ENCODE data around the gene AGBL3. TPM values are rescaled to one million over a fixed set of nuclear protein-coding genes. Genes with fewer than 3 reads are reported as not detected.
"Not testable (repeated sequence)": the region's sequence is repeated elsewhere in the genome, so short reads cannot be mapped to it uniquely, and the experiment has no call there.

AGBL3 gene
- total RNA-seq, 1 experiment from 2014 or later: 3.5 TPM

DNA sequence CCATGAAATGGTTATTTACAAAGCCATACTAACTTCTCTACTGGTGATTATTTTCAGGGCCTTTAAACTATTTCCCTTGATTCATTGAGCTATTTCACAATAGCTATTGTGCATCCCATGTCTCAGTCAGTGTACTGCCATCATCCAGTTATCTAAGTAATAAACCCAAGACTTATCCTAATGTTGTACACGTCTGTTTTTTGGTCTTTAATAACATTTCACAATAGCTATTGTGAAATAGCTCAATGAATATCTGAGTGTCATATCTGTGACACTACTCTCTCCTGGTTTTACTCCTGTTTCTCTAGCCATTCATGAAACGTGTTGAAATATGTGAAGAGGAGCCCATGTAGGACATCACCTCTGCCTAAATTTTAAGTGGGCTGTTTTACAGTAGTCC is 125.1 kb downstream of the AGBL3 start:
- H4K20me1 ChIP-seq (ENCODE audit: insufficient read depth, low read depth, low read length): no peaks in the 10 kb centered on the region

GRCh38 chr7:135114622-135115021 is 128.3 kb downstream of the AGBL3 start:
- no peak overlapping the region for H3K4me3 ChIP-seq (ENCODE audit: low read length)
- no peak overlapping the region for H3K4me2 ChIP-seq (ENCODE audit: low read depth, low read length, poor library complexity, severe bottlenecking)
- H2AFZ ChIP-seq (ENCODE audit: low read length): no peak overlapping the region
- DNase-seq: no peak
- H4K20me1 ChIP-seq (ENCODE audit: insufficient read depth, low read depth, low read length): no peaks in the 10 kb centered on the region
- no peak overlapping the region for H3K27ac ChIP-seq (ENCODE audit: low read length)
- H3K9ac ChIP-seq (ENCODE audit: low read length): no peak overlapping the region
- no peaks in the 10 kb centered on the region for H3K79me2 ChIP-seq (ENCODE audit: low read length)
- H3K27me3 ChIP-seq (ENCODE audit: low read length): no peaks in the 10 kb centered on the region
- no peaks in the 10 kb centered on the region for H3K4me1 ChIP-seq (ENCODE audit: low read length)
- H3K9me2 ChIP-seq (replicated peaks; ENCODE audit: insufficient read depth, low read length): no peaks in the 10 kb centered on the region
- no peaks in the 10 kb centered on the region for H3K9me3 ChIP-seq (ENCODE audit: low read length)
- H3K36me3 ChIP-seq (ENCODE audit: insufficient read depth, low read length): no peaks in the 10 kb centered on the region

More for the DNA sequence above, 125.1 kb downstream of the AGBL3 start:
- no peaks in the 10 kb centered on the region for H3K36me3 ChIP-seq (ENCODE audit: insufficient read depth, low read length)
- H3K79me2 ChIP-seq (ENCODE audit: low read length): no peaks in the 10 kb centered on the region
- H2AFZ ChIP-seq (ENCODE audit: low read length): no peak overlapping the region
- no peak for DNase-seq
- H3K27me3 ChIP-seq (ENCODE audit: low read length): no peaks in the 10 kb centered on the region
- H3K9me3 ChIP-seq (ENCODE audit: low read length): no peaks in the 10 kb centered on the region
- no peak overlapping the region for H3K9ac ChIP-seq (ENCODE audit: low read length)
- H3K4me1 ChIP-seq (ENCODE audit: low read length): no peaks in the 10 kb centered on the region
- no peak overlapping the region for H3K27ac ChIP-seq (ENCODE audit: low read length)
- no peak overlapping the region for H3K4me2 ChIP-seq (ENCODE audit: low read depth, low read length, poor library complexity, severe bottlenecking)
- H3K4me3 ChIP-seq (ENCODE audit: low read length): no peak overlapping the region
- no peaks in the 10 kb centered on the region for H3K9me2 ChIP-seq (replicated peaks; ENCODE audit: insufficient read depth, low read length)

DNA sequence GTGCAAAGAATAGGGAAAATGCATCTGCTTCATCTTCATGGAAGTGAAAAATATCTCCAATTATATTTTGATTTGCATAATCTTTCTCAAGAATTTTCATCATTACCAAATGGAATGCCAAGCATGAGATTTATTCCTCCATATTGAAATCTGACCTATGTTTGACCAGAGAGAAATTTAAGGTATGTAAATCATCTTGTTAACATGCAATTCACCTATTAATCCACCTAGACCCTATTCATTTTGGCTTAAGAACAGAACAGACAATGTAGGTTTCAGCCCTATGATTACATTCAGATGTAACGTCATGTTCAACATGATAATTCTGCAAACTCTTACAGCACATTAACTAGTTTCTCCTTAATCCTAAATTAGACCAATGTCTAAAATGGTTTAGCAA is 130.8 kb downstream of the AGBL3 start:
- no peaks in the 10 kb centered on the region for H3K36me3 ChIP-seq (ENCODE audit: insufficient read depth, low read length)
- H3K9ac ChIP-seq (ENCODE audit: low read length): no peak overlapping the region
- H4K20me1 ChIP-seq (ENCODE audit: insufficient read depth, low read depth, low read length): no peaks in the 10 kb centered on the region
- H3K79me2 ChIP-seq (ENCODE audit: low read length): no peaks in the 10 kb centered on the region
- no peak overlapping the region for H3K4me2 ChIP-seq (ENCODE audit: low read depth, low read length, poor library complexity, severe bottlenecking)
- H3K27me3 ChIP-seq (ENCODE audit: low read length): no peaks in the 10 kb centered on the region
- no peaks in the 10 kb centered on the region for H3K9me2 ChIP-seq (replicated peaks; ENCODE audit: insufficient read depth, low read length)
- no peak overlapping the region for H3K27ac ChIP-seq (ENCODE audit: low read length)
- H3K9me3 ChIP-seq (ENCODE audit: low read length): no peaks in the 10 kb centered on the region
- no peak for DNase-seq
- H3K4me1 ChIP-seq (ENCODE audit: low read length): no peaks in the 10 kb centered on the region
- no peak overlapping the region for H2AFZ ChIP-seq (ENCODE audit: low read length)
- no peak overlapping the region for H3K4me3 ChIP-seq (ENCODE audit: low read length)

DNA sequence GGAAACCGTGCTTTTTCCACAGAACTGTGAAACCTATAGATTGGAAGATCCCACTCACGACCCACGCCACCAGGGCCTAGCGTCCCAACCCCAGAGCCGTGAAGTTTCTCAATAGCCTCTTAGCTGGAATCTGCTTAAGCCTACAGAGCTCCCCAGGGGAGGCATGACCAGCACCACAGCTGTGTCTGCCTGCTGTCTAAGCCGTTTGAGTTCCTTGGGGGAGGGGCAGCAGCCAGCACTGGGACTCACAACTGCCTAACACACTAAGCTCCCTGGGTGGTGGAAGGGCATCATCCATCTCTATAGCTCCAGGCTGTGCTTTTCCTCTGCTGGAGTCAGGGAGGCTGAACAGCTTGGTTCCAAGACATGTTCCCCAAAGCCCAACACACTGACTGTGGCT is 135.6 kb downstream of the AGBL3 start:
- Histone ChIP-seq H3K4me3 (ENCODE audit: low read length) (no peak overlapping the region), H3K9ac (ENCODE audit: low read length) (no peak overlapping the region), H3K79me2 (ENCODE audit: low read length) (no peaks in the 10 kb centered on the region), H3K9me3 (ENCODE audit: low read length) (no peaks in the 10 kb centered on the region), H3K4me2 (ENCODE audit: low read depth, low read length, poor library complexity, severe bottlenecking) (no peak overlapping the region), H3K9me2 (replicated peaks; ENCODE audit: insufficient read depth, low read length) (no peaks in the 10 kb centered on the region), H2AFZ (ENCODE audit: low read length) (no peak overlapping the region), H3K27ac (ENCODE audit: low read length) (no peak overlapping the region), H3K36me3 (ENCODE audit: insufficient read depth, low read length) (no peaks in the 10 kb centered on the region), H4K20me1 (ENCODE audit: insufficient read depth, low read depth, low read length) (no peaks in the 10 kb centered on the region), H3K27me3 (ENCODE audit: low read length) (no peaks in the 10 kb centered on the region), H3K4me1 (ENCODE audit: low read length) (no peaks in the 10 kb centered on the region)
- no peak for DNase-seq

DNA sequence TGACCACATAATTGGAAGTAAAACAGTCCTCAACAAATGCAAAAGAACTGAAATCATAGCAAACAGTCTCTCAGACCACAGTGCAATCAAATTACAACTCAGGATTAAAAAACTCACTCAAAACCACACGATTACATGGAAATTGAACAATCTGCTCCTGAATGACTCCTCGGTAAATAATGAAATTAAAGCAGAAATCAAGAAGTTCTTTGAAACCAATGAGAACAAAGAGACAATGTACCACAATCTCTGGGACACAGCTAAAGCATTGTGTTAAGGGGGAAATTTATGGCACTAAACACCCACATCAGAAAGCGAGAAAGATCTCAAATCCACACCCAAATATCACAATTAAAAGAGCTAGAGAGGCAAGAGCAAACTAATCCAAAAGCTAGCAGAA is 138.3 kb downstream of the AGBL3 start:
- H3K9ac ChIP-seq (ENCODE audit: low read length); H3K4me3 ChIP-seq (ENCODE audit: low read length); H3K4me1 ChIP-seq (ENCODE audit: low read length); H3K9me2 ChIP-seq (replicated peaks; ENCODE audit: insufficient read depth, low read length); H3K36me3 ChIP-seq (ENCODE audit: insufficient read depth, low read length); H3K9me3 ChIP-seq (ENCODE audit: low read length); H4K20me1 ChIP-seq (ENCODE audit: insufficient read depth, low read depth, low read length); DNase-seq; H3K27ac ChIP-seq (ENCODE audit: low read length); H3K79me2 ChIP-seq (ENCODE audit: low read length); H2AFZ ChIP-seq (ENCODE audit: low read length); H3K4me2 ChIP-seq (ENCODE audit: low read depth, low read length, poor library complexity, severe bottlenecking); H3K27me3 ChIP-seq (ENCODE audit: low read length): not testable (repeated sequence)

GRCh38 chr7:135128931-135129330 is 142.6 kb downstream of the AGBL3 start:
- no peaks in the 10 kb centered on the region for H3K79me2 ChIP-seq (ENCODE audit: low read length)
- no peak for DNase-seq
- no peaks in the 10 kb centered on the region for H3K9me2 ChIP-seq (replicated peaks; ENCODE audit: insufficient read depth, low read length)
- H3K36me3 ChIP-seq (ENCODE audit: insufficient read depth, low read length): no peaks in the 10 kb centered on the region
- no peak overlapping the region for H3K27ac ChIP-seq (ENCODE audit: low read length)
- no peak overlapping the region for H3K4me3 ChIP-seq (ENCODE audit: low read length)
- H4K20me1 ChIP-seq (ENCODE audit: insufficient read depth, low read depth, low read length): no peaks in the 10 kb centered on the region
- H3K4me1 ChIP-seq (ENCODE audit: low read length): no peaks in the 10 kb centered on the region
- H3K27me3 ChIP-seq (ENCODE audit: low read length): no peaks in the 10 kb centered on the region
- H3K9me3 ChIP-seq (ENCODE audit: low read length): peaks cover 4% of the 10 kb centered on the region; the same call in 1 of the 2 replicates
- H3K9ac ChIP-seq (ENCODE audit: low read length): no peak overlapping the region
- H3K4me2 ChIP-seq (ENCODE audit: low read depth, low read length, poor library complexity, severe bottlenecking): no peak overlapping the region
- H2AFZ ChIP-seq (ENCODE audit: low read length): no peak overlapping the region

DNA sequence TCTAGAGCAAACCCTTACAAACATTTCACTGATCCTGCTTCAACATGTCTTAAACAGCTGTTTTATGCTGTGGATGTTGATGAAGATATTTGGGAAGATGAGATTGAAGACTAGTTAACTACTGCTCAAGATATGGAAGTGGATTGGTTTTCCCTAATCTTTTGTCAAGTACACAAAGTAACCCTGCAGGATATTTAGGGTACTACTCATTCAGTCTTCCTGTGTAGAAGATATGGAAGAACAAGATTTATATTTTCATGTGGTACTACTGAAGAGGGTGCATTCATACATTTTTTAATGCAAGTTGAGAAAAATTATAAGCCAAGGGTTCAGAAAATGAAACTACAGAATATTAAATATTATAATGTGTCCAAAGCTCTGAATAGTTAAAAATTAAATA is 143.3 kb downstream of the AGBL3 start:
- H3K4me1 ChIP-seq (ENCODE audit: low read length): no peaks in the 10 kb centered on the region
- H3K27me3 ChIP-seq (ENCODE audit: low read length): no peaks in the 10 kb centered on the region
- H3K4me3 ChIP-seq (ENCODE audit: low read length): no peak overlapping the region
- H3K9me2 ChIP-seq (replicated peaks; ENCODE audit: insufficient read depth, low read length): no peaks in the 10 kb centered on the region
- no peak for DNase-seq
- H3K79me2 ChIP-seq (ENCODE audit: low read length): no peaks in the 10 kb centered on the region
- H3K9me3 ChIP-seq (ENCODE audit: low read length): peaks cover 4% of the 10 kb centered on the region; the same call in 1 of the 2 replicates
- no peak overlapping the region for H2AFZ ChIP-seq (ENCODE audit: low read length)
- H3K27ac ChIP-seq (ENCODE audit: low read length): no peak overlapping the region
- no peaks in the 10 kb centered on the region for H4K20me1 ChIP-seq (ENCODE audit: insufficient read depth, low read depth, low read length)
- no peak overlapping the region for H3K9ac ChIP-seq (ENCODE audit: low read length)
- H3K4me2 ChIP-seq (ENCODE audit: low read depth, low read length, poor library complexity, severe bottlenecking): no peak overlapping the region
- H3K36me3 ChIP-seq (ENCODE audit: insufficient read depth, low read length): no peaks in the 10 kb centered on the region

DNA sequence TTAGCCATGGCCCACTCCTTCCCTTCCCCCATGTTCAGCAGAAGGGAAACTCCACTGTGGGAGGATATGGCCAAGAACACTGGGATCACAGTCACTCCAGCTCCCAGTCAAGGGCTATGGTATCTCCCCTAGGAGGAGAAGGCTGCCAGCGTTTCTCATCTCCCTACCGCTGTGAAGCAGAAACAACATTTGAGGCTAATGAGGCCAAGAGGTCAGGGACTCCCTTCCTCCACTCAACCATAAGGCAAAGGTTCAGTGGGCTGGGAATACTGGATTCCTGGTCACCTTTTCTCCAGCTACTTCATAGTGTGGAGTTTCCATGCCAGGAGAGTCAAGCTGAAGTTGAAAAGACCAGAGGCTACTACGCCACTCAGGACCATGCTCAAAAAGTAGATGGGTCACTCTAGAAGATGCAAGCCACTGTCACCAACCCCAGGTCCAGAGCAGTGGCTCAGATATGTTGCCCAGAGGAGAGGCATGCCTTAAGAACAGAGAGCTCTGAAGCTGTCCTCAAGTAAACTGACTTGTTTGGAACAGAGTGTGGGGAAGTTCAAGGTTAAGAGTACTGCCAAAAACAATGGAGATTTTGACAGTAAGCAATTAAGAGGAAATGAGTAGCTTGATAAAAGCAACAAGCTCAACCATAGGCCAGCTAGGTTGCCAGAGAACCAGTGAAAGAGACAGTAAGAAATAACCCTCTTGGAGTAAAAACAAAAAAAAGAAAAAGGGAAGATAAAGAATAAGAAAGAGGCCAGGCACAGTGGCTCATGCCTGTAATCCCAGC is 157.8 kb downstream of the AGBL3 start:
- H3K9me3 ChIP-seq (ENCODE audit: low read length): no peaks in the 10 kb centered on the region
- H2AFZ ChIP-seq (ENCODE audit: low read length): no peak overlapping the region
- no peaks in the 10 kb centered on the region for H3K79me2 ChIP-seq (ENCODE audit: low read length)

More for the DNA sequence above, 157.8 kb downstream of the AGBL3 start:
- Histone ChIP-seq H3K9ac (ENCODE audit: low read length) (no peak overlapping the region), H3K36me3 (ENCODE audit: insufficient read depth, low read length) (no peaks in the 10 kb centered on the region), H3K27ac (ENCODE audit: low read length) (no peak overlapping the region), H3K4me1 (ENCODE audit: low read length) (peaks cover 21% of the 10 kb centered on the region), H3K9me2 (replicated peaks; ENCODE audit: insufficient read depth, low read length) (no peaks in the 10 kb centered on the region), H3K27me3 (ENCODE audit: low read length) (no peaks in the 10 kb centered on the region), H3K4me3 (ENCODE audit: low read length) (no peak overlapping the region), H3K4me2 (ENCODE audit: low read depth, low read length, poor library complexity, severe bottlenecking) (no peak overlapping the region), H4K20me1 (ENCODE audit: insufficient read depth, low read depth, low read length) (no peaks in the 10 kb centered on the region)
- DNase-seq: no peak

Measured in Karpas-422 (cell line).